Upper lobe of left lung (tissue), 4 donors: ENCODE results near the gene MRPL1.

Experiments used
- EP300 ChIP-seq, 4 donors: sonication (generic); formaldehyde crosslinking; IDR thresholded peaks; one replicate each; pipeline ENCODE4 v1.5.1; 2017; ENCODE audit warnings: antibody characterized with exemption in 4 of 4, control low read depth in 2 of 4
- POLR2A ChIP-seq, 4 donors: fragments of 450-650 bp; IDR thresholded peaks; one replicate each; pipeline ENCODE4 v1.5.1; 2016 to 2017; ENCODE audit warnings: antibody characterized with exemption in 4 of 4, mild to moderate bottlenecking in 2 of 4
- POLR2AphosphoS5 ChIP-seq, 2 donors: sonication (generic); formaldehyde crosslinking; IDR thresholded peaks; one replicate each; pipeline ENCODE4 v1.5.1; 2017; ENCODE audit warnings: antibody characterized with exemption in 2 of 2
- TF ChIP-seq, protein P1 (sequence below), 6 experiments: fragments of 450-650 bp in 4 of 6; fragments of 200-600 bp in 2 of 6; sonication (generic) in 2 of 6; IDR thresholded peaks; one replicate each; pipeline ENCODE4 v1.5.1; 2016 to 2019; ENCODE audit warnings: antibody characterized with exemption in 6 of 6

DNA sequence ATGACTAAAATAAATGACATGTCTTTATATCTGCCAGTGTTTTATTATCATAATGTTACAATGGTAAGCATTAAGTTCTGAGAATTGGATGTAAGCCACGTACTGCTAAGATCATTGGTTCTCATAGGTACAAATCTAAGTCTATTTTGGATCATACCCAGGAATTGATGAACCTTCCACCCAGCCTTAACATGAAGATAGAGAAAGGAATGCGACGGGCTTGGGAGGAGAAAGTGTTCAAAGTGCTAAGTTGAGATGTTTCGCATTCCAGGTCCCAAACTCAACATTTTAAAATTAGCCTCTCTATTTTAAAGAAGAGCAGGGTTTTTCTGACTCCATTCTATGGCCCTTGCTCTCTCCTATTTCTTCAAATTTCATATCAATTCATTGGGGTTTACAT, 139.6 kb downstream of the MRPL1 start:
- TF ChIP-seq POLR2A (IDR thresholded peaks at IDR 0.05) (no peak), POLR2AphosphoS5 (IDR thresholded peaks at IDR 0.05) (no peak), EP300 (IDR thresholded peaks at IDR 0.05) (no peak)
- TF ChIP-seq, protein P1, sequence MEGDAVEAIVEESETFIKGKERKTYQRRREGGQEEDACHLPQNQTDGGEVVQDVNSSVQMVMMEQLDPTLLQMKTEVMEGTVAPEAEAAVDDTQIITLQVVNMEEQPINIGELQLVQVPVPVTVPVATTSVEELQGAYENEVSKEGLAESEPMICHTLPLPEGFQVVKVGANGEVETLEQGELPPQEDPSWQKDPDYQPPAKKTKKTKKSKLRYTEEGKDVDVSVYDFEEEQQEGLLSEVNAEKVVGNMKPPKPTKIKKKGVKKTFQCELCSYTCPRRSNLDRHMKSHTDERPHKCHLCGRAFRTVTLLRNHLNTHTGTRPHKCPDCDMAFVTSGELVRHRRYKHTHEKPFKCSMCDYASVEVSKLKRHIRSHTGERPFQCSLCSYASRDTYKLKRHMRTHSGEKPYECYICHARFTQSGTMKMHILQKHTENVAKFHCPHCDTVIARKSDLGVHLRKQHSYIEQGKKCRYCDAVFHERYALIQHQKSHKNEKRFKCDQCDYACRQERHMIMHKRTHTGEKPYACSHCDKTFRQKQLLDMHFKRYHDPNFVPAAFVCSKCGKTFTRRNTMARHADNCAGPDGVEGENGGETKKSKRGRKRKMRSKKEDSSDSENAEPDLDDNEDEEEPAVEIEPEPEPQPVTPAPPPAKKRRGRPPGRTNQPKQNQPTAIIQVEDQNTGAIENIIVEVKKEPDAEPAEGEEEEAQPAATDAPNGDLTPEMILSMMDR (IDR thresholded peaks at IDR 0.05), result no peak
